ENCODE measurements around the gene WNT7B. TPM values are rescaled to one million over a fixed set of nuclear protein-coding genes. Genes with fewer than 3 reads are reported as not detected.

Gene WNT7B
- total and polyA plus RNA-seq, 2 experiments from 2014 or later = 0.10 TPM; not detected in 1

GRCh38 chr22:45968751-45969413 lies 8.1 kb downstream of the WNT7B start:
- Histone ChIP-seq H3K79me2 (replicated peaks; ENCODE audit: insufficient read depth) (no peaks in the 10 kb centered on the region), H2AFZ (no peak overlapping the region), H3K4me3 (no peak overlapping the region), H3F3A (replicated peaks; ENCODE audit: low read depth) (no peaks in the 10 kb centered on the region), H3K27me3 (ENCODE audit: insufficient read depth) (peaks cover 47% of the 10 kb centered on the region), H3K4me2 (no peak overlapping the region), H3K27ac (ENCODE audit: low read depth) (no peak overlapping the region), H3K4me1 (ENCODE audit: insufficient read depth) (peaks cover 7% of the 10 kb centered on the region; the same call in 1 of the 2 replicates), H4K20me1 (replicated peaks; ENCODE audit: insufficient read depth) (peaks cover 2% of the 10 kb centered on the region; the same call in 1 of the 2 replicates), H3K36me3 (ENCODE audit: insufficient read depth) (no peaks in the 10 kb centered on the region), H3K9me2 (ENCODE audit: insufficient read depth) (no peaks in the 10 kb centered on the region)
- TF ChIP-seq ZNF462 (CRISPR knock-in tag; IDR thresholded peaks at IDR 0.05) = no peak
- TF ChIP-seq JUNB (IDR thresholded peaks at IDR 0.05; ENCODE audit: unreplicated experiment) = no peak
- no peak for TF ChIP-seq ZNF331 (CRISPR knock-in tag; IDR thresholded peaks at IDR 0.05; ENCODE audit: low read depth)
- no peak for TF ChIP-seq NANOG (IDR thresholded peaks at IDR 0.05; ENCODE audit: borderline replicate concordance)
- no peak for TF ChIP-seq ZNF114 (CRISPR knock-in tag; IDR thresholded peaks at IDR 0.05)
- no peak for TF ChIP-seq STAT1 (IDR thresholded peaks at IDR 0.05; ENCODE audit: unreplicated experiment)
- Mint-ChIP-seq H3K27me3 (ENCODE audit: insufficient read depth, low read depth, poor library complexity) (peaks cover 62% of the 10 kb centered on the region), H3K36me3 (ENCODE audit: low read depth) (peaks cover 9% of the 10 kb centered on the region; the same call in 2 of the 3 replicates), H3K27ac (no peak overlapping the region), H3K9me3 (peaks cover 13% of the 10 kb centered on the region), H3K4me3 (no peak overlapping the region), H3K4me1 (peaks cover 21% of the 10 kb centered on the region)
- no peak for ATAC-seq
- no peak for DNase-seq (ENCODE audit: low spot score)

Data from GM23338 (cell line).